Measurements from ENCODE around the gene FGD5.

FGD5 gene

GRCh38 chr3:14906355-14906971, 87.7 kb downstream of the FGD5 start:
- TF ChIP-seq MYC (IDR thresholded peaks at IDR 0.05; ENCODE audit: low read depth, low read length) (no peak), POLR2A (IDR thresholded peaks at IDR 0.05; ENCODE audit: extremely low read depth, insufficient read length) (no peak), CTCF (IDR thresholded peaks at IDR 0.05; ENCODE audit: low read depth, low read length) (no peak)
- TF ChIP-seq, protein P1, sequence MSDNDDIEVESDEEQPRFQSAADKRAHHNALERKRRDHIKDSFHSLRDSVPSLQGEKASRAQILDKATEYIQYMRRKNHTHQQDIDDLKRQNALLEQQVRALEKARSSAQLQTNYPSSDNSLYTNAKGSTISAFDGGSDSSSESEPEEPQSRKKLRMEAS (IDR thresholded peaks at IDR 0.05; ENCODE audit: low read depth, low read length), result no peak
- DNase-seq (ENCODE audit: low read depth), result no peak
- H3K4me3 ChIP-seq (ENCODE audit: low read depth, low read length), result no peak overlapping the region

- no peak for DNase-seq (ENCODE audit: low read depth)
- H3K4me3 ChIP-seq (ENCODE audit: low read depth, low read length), result no peak overlapping the region
- TF ChIP-seq, protein P1 (IDR thresholded peaks at IDR 0.05; ENCODE audit: low read depth, low read length), result no peak
- TF ChIP-seq POLR2A (IDR thresholded peaks at IDR 0.05; ENCODE audit: extremely low read depth, insufficient read length) (no peak), CTCF (IDR thresholded peaks at IDR 0.05; ENCODE audit: low read depth, low read length) (no peak), MYC (IDR thresholded peaks at IDR 0.05; ENCODE audit: low read depth, low read length) (no peak)
Observed at GRCh38 chr3:14907043-14907966, 88.5 kb downstream of the FGD5 start.

- no peak for DNase-seq (ENCODE audit: low read depth)
- no peak for TF ChIP-seq MYC (IDR thresholded peaks at IDR 0.05; ENCODE audit: low read depth, low read length)
- TF ChIP-seq CTCF (IDR thresholded peaks at IDR 0.05; ENCODE audit: low read depth, low read length), result no peak
- TF ChIP-seq, protein P1 (IDR thresholded peaks at IDR 0.05; ENCODE audit: low read depth, low read length), result no peak
- TF ChIP-seq POLR2A (IDR thresholded peaks at IDR 0.05; ENCODE audit: extremely low read depth, insufficient read length), result no peak
Observed at GRCh38 chr3:14909250-14909649, 90.5 kb downstream of the FGD5 start.

DNA sequence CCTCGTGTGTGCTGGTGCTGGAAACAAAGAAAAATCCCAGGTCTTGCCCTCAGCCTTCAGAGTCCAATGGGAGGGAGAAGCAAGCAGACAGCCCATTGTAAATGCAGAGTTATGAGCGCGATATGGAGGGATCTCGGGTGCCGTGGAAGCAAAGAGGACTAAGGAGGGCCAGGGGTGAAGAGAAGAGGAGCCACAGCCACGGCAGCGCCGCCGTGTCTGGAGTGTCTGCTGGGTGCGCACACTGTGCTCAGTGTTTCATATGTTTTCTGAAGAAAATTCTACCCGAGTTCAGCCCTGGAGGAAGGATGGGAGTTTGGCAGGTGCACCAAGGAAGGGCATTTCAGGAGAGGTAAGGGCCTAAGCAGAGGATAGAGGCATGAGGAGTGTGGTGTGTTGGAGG, 92.9 kb downstream of the FGD5 start:
- H3K4me3 ChIP-seq (ENCODE audit: low read depth, low read length), result no peak overlapping the region
- TF ChIP-seq CTCF (IDR thresholded peaks at IDR 0.05; ENCODE audit: low read depth, low read length) (no peak), POLR2A (IDR thresholded peaks at IDR 0.05; ENCODE audit: extremely low read depth, insufficient read length) (no peak), MYC (IDR thresholded peaks at IDR 0.05; ENCODE audit: low read depth, low read length) (no peak)
- TF ChIP-seq, protein P1 (IDR thresholded peaks at IDR 0.05; ENCODE audit: low read depth, low read length), result no peak
- DNase-seq (ENCODE audit: low read depth), result no peak

More at GRCh38 chr3:14909250-14909649, 90.5 kb downstream of the FGD5 start:
- H3K4me3 ChIP-seq (ENCODE audit: low read depth, low read length), result no peak overlapping the region

- TF ChIP-seq CTCF (IDR thresholded peaks at IDR 0.05; ENCODE audit: low read depth, low read length), result no peak
- DNase-seq (ENCODE audit: low read depth), result no peak
- no peak overlapping the region for H3K4me3 ChIP-seq (ENCODE audit: low read depth, low read length)
Observed at GRCh38 chr3:14913071-14913925, 94.5 kb downstream of the FGD5 start.
